Activated CD8-positive, alpha-beta memory T cell treated with anti-CD3 and anti-CD28 coated beads for 4 hours (primary cell): ENCODE data around the gene COX8A.

Experiments used
- DNase-seq, 2 donors: peaks; one replicate each; pipeline ENCODE4 v3.0.0-alpha.2; 2020; ENCODE audit warnings: low read depth in 2 of 2

Gene COX8A

GRCh38 chr11:64001484-64002420 is 27.3 kb downstream of the COX8A start:
- DNase-seq: no peak

- DNase-seq: no peak
Observed at GRCh38 chr11:64003807-64004589, 29.6 kb downstream of the COX8A start.

- DNase-seq: no peak
Observed at GRCh38 chr11:64004590-64004984, 30.2 kb downstream of the COX8A start.

- no peak for DNase-seq
Observed at GRCh38 chr11:64005691-64006090, 31.3 kb downstream of the COX8A start.

- no peak for DNase-seq
Observed at GRCh38 chr11:64006398-64006797, 32.0 kb downstream of the COX8A start.

GRCh38 chr11:64007160-64007628 is 32.8 kb downstream of the COX8A start:
- DNase-seq: no peak

- DNase-seq: no peak
Observed at GRCh38 chr11:64007629-64008282, 33.3 kb downstream of the COX8A start.

GRCh38 chr11:64008283-64008913 is 34.0 kb downstream of the COX8A start:
- DNase-seq: no peak

GRCh38 chr11:64008914-64009633 is 34.7 kb downstream of the COX8A start:
- no peak for DNase-seq

GRCh38 chr11:64009710-64010109 is 35.3 kb downstream of the COX8A start:
- DNase-seq: no peak

- DNase-seq: no peak
Observed at GRCh38 chr11:64010783-64011182, 36.4 kb downstream of the COX8A start.

- no peak for DNase-seq
Observed at GRCh38 chr11:64011371-64011770, 37.0 kb downstream of the COX8A start.

- DNase-seq: no peak
Observed at GRCh38 chr11:64013141-64013896, 38.9 kb downstream of the COX8A start.

- DNase-seq: no peak
Observed at GRCh38 chr11:64014356-64014755, 39.9 kb downstream of the COX8A start.

GRCh38 chr11:64015510-64015909 is 41.1 kb downstream of the COX8A start:
- no peak for DNase-seq

GRCh38 chr11:64015935-64016845 is 41.8 kb downstream of the COX8A start:
- no peak for DNase-seq

GRCh38 chr11:64017945-64018224 is 43.5 kb downstream of the COX8A start:
- DNase-seq: no peak

GRCh38 chr11:64018310-64018709 is 43.9 kb downstream of the COX8A start:
- no peak for DNase-seq
